Keratinocyte (primary cell): ENCODE measurements around the gene PPIG. TPM values are rescaled to one million over a fixed set of nuclear protein-coding genes. Genes with fewer than 3 reads are reported as not detected.

ENCODE experiments used
- DNase-seq: peaks from one replicate; pipeline ENCODE4 v3.0.0-alpha.2; 2011; ENCODE audit warnings: low read depth, missing footprints, low spot score
- FAIRE-seq: peaks from 2 replicates; lab custom pipeline; 2011; peaks lifted over from hg19 to GRCh38; lab: Jason Lieb, UNC
- H2AFZ ChIP-seq: 2 replicates; pipeline ENCODE4 v1.6.0; 2012; ENCODE audit warnings: low read length, control low read depth, inconsistent platforms; ENCODE audit not compliant: control insufficient read depth
- H3K27ac ChIP-seq: 2 replicates; pipeline ENCODE4 v1.5.1; 2011; ENCODE audit warnings: low read length; ENCODE audit not compliant: control insufficient read depth, insufficient read depth
- H3K27me3 ChIP-seq: 3 replicates; pipeline ENCODE4 v1.6.0; 2011; ENCODE audit warnings: low read length; ENCODE audit not compliant: control insufficient read depth, insufficient read depth; ENCODE audit errors: extremely low read depth
- H3K36me3 ChIP-seq, 2 experiments: 2 replicates in 1 of 2; 3 replicates in 1 of 2; pipeline ENCODE4 v1.5.1; 2011; ENCODE audit warnings: low read length in 2 of 2, mild to moderate bottlenecking in 1 of 2; ENCODE audit not compliant: control insufficient read depth in 2 of 2, insufficient read depth in 2 of 2; ENCODE audit errors: extremely low read depth in 1 of 2
- H3K4me1 ChIP-seq: 3 replicates; pipeline ENCODE4 v1.5.1; 2011; ENCODE audit warnings: low read length; ENCODE audit not compliant: control insufficient read depth, insufficient read depth; ENCODE audit errors: extremely low read depth
- H3K4me2 ChIP-seq: 3 replicates; pipeline ENCODE4 v1.6.0; 2011; ENCODE audit warnings: low read depth, low read length; ENCODE audit not compliant: control insufficient read depth, insufficient read depth; ENCODE audit errors: extremely low read depth
- H3K4me3 ChIP-seq, 3 experiments: fragments of 200-600 bp in 1 of 3; sonication (generic) in 1 of 3; 2 replicates in 2 of 3; 3 replicates in 1 of 3; pipeline ENCODE4 v1.5.1; 2011 to 2016; ENCODE audit warnings: low read length in 3 of 3, mild to moderate bottlenecking in 3 of 3, control low read depth in 2 of 3, inconsistent platforms in 1 of 3, low read depth in 1 of 3, mixed read lengths in 1 of 3, mixed run types in 1 of 3, moderate library complexity in 1 of 3; ENCODE audit not compliant: control insufficient read depth in 2 of 3, insufficient read depth in 2 of 3; ENCODE audit errors: extremely low read depth in 1 of 3
- H3K79me2 ChIP-seq: 2 replicates; pipeline ENCODE4 v1.6.0; 2012; ENCODE audit warnings: low read length; ENCODE audit not compliant: control insufficient read depth, insufficient read depth
- H3K9ac ChIP-seq: 3 replicates; pipeline ENCODE4 v1.6.0; 2011; ENCODE audit warnings: low read length; ENCODE audit not compliant: control insufficient read depth, insufficient read depth; ENCODE audit errors: extremely low read depth
- H3K9me1 ChIP-seq: 3 replicates; pipeline ENCODE4 v1.6.0; 2011; ENCODE audit warnings: low read length; ENCODE audit not compliant: control insufficient read depth, insufficient read depth; ENCODE audit errors: extremely low read depth
- H3K9me3 ChIP-seq: 2 replicates; pipeline ENCODE4 v1.5.1; 2012; ENCODE audit warnings: low read depth, low read length; ENCODE audit not compliant: control insufficient read depth
- H4K20me1 ChIP-seq: 3 replicates; pipeline ENCODE4 v1.6.0; 2011; ENCODE audit warnings: low read length; ENCODE audit not compliant: control insufficient read depth, insufficient read depth; ENCODE audit errors: extremely low read depth
- EZH2 ChIP-seq: IDR thresholded peaks from one replicate; pipeline ENCODE4 v1.6.1; 2012; ENCODE audit warnings: inconsistent platforms, mild to moderate bottlenecking, low read length, moderate library complexity
- dilution Hi-C: fragments of 300-500 bp; cut with MboI; formaldehyde crosslinking; loops from one replicate; pipeline ENCODE4 v1.7.0; 2020; ENCODE audit warnings: low sequenced_read_pairs; ENCODE audit not compliant: extremely low pct_ligation_motif_present
- polyA plus RNA-seq, 5 experiments: library from polyadenylated mRNA; depleted of rRNA in 3 of 5; stranded (reverse) in 3 of 5; stranded (forward) in 1 of 5; unstranded in 1 of 5; fragments of >200 nt; gene quantifications; 1 replicate in 1 of 5; 2 replicates in 3 of 5; 3 replicates in 1 of 5; pipeline versions ENCODE4 v1.2.1 to v1.2.3, GENCODE V29; 2011 to 2012; ENCODE audit warnings: missing spikeins in 2 of 5, low read depth in 1 of 5, low replicate concordance in 1 of 5
- TF ChIP-seq, protein P1 (sequence below), 3 experiments: IDR thresholded peaks in 1 of 3; conservative IDR thresholded peaks in 1 of 3; optimal IDR thresholded peaks in 1 of 3; 2 replicates in 2 of 3; 3 replicates in 1 of 3; pipeline versions ENCODE3 to v1.5.1; 2011; ENCODE audit warnings: low read length in 3 of 3, mild to moderate bottlenecking in 3 of 3, moderate library complexity in 2 of 3, control low read depth in 1 of 3, inconsistent platforms in 1 of 3; ENCODE audit not compliant: insufficient read depth in 2 of 3; ENCODE audit errors: extremely low read depth in 1 of 3

PPIG gene
- polyA plus RNA-seq, 1 donor (not counting 4 experiments of a cell fraction or from before 2014, with no cell fraction given): 37.4 TPM

DNA sequence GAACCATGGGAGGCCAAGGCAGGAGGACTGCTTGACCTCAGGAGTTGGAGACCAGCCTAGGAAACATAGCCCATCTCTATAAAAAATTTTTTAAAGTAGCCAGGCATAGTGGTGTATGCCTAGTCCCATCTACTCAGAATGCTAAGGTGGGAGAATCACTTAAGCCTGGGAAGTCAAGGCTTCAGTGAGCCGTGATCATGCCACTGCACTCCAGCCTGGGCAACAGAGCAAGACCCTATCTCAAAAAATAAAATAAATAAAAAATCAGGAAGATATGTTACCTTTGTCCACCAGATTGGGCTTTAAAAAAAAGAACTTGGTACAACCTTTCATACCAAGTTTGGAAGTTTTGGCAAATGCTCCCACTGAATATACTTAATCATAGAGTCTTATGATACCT lies 74.7 kb downstream of the PPIG start:
- Histone ChIP-seq H3K79me2 (no peaks in the 10 kb centered on the region), H3K9me3 (no peaks in the 10 kb centered on the region), H3K9ac (no peak overlapping the region), H3K4me3 (no peak overlapping the region), H3K4me2 (no peak overlapping the region), H3K36me3 (no peaks in the 10 kb centered on the region), H3K9me1 (no peaks in the 10 kb centered on the region), H2AFZ (no peak overlapping the region), H4K20me1 (no peaks in the 10 kb centered on the region), H3K27me3 (peaks cover 3% of the 10 kb centered on the region), H3K27ac (no peak overlapping the region), H3K4me1 (no peaks in the 10 kb centered on the region)
- dilution Hi-C loops: no loop called here
- TF ChIP-seq, protein P1, sequence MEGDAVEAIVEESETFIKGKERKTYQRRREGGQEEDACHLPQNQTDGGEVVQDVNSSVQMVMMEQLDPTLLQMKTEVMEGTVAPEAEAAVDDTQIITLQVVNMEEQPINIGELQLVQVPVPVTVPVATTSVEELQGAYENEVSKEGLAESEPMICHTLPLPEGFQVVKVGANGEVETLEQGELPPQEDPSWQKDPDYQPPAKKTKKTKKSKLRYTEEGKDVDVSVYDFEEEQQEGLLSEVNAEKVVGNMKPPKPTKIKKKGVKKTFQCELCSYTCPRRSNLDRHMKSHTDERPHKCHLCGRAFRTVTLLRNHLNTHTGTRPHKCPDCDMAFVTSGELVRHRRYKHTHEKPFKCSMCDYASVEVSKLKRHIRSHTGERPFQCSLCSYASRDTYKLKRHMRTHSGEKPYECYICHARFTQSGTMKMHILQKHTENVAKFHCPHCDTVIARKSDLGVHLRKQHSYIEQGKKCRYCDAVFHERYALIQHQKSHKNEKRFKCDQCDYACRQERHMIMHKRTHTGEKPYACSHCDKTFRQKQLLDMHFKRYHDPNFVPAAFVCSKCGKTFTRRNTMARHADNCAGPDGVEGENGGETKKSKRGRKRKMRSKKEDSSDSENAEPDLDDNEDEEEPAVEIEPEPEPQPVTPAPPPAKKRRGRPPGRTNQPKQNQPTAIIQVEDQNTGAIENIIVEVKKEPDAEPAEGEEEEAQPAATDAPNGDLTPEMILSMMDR (optimal IDR thresholded peaks at IDR 0.05 in 1 of 3, IDR thresholded peaks at IDR 0.05 in 1 of 3, conservative IDR thresholded peaks at IDR 0.05 in 1 of 3; ENCODE audit: extremely low read depth in 1 of 3, insufficient read depth in 2 of 3, low read length in 3 of 3): no peak
- no peak for TF ChIP-seq EZH2
- DNase-seq: no peak
- no peak for FAIRE-seq

DNA sequence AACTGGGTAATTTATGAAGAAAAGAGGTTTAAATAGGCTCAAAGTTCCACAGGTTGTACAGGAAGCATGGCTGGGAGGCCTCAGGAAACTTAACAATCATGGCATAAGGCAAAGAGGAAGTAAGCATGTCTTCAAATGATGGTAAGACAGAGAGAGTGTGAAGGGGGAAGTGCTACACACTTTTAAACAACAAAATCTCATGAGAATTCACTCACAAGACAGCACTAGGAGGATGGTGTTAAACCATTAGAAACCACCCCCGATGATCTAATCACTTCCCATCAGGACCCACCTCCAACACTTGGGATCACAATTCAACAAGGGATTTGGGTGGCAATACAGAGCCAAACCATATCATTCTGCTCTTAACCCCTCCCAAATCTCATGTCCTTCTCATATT lies 75.2 kb downstream of the PPIG start:
- no peak for FAIRE-seq
- Histone ChIP-seq H3K4me2 (no peak overlapping the region), H3K36me3 (no peaks in the 10 kb centered on the region), H3K9ac (no peak overlapping the region), H3K4me1 (no peaks in the 10 kb centered on the region), H3K9me3 (no peaks in the 10 kb centered on the region), H2AFZ (no peak overlapping the region), H3K27me3 (peaks cover 3% of the 10 kb centered on the region), H3K9me1 (no peaks in the 10 kb centered on the region), H3K79me2 (no peaks in the 10 kb centered on the region), H4K20me1 (no peaks in the 10 kb centered on the region), H3K27ac (no peak overlapping the region), H3K4me3 (no peak overlapping the region)
- dilution Hi-C loops: no loop called here
- DNase-seq: no peak
- TF ChIP-seq, protein P1 (optimal IDR thresholded peaks at IDR 0.05 in 1 of 3, IDR thresholded peaks at IDR 0.05 in 1 of 3, conservative IDR thresholded peaks at IDR 0.05 in 1 of 3; ENCODE audit: extremely low read depth in 1 of 3, insufficient read depth in 2 of 3, low read length in 3 of 3): no peak
- TF ChIP-seq EZH2: no peak
